Measurements from ENCODE around the gene ADGRG6.

Gene ADGRG6

GRCh38 chr6:142353690-142354089 lies 51.9 kb downstream of the ADGRG6 start:
- no peak for DNase-seq

- no peak for DNase-seq
These were observed 52.8 kb downstream of the ADGRG6 start for GRCh38 chr6:142354650-142355049.

GRCh38 chr6:142355520-142356174 lies 53.8 kb downstream of the ADGRG6 start:
- no peak for DNase-seq

GRCh38 chr6:142356201-142356883 lies 54.5 kb downstream of the ADGRG6 start:
- no peak for DNase-seq

- no peak for DNase-seq
These were observed 55.0 kb downstream of the ADGRG6 start for GRCh38 chr6:142356884-142357225.

GRCh38 chr6:142357879-142358278 lies 56.1 kb downstream of the ADGRG6 start:
- DNase-seq: no peak

GRCh38 chr6:142359271-142359960 lies 57.6 kb downstream of the ADGRG6 start:
- no peak for DNase-seq

GRCh38 chr6:142361345-142361744 lies 59.5 kb downstream of the ADGRG6 start:
- no peak for DNase-seq

- DNase-seq: no peak
These were observed 60.3 kb downstream of the ADGRG6 start for GRCh38 chr6:142361779-142362750.

GRCh38 chr6:142367061-142367460 lies 65.3 kb downstream of the ADGRG6 start:
- no peak for DNase-seq

- DNase-seq: no peak
These were observed 65.8 kb downstream of the ADGRG6 start for GRCh38 chr6:142367501-142368018.

- DNase-seq: no peak
These were observed 67.5 kb downstream of the ADGRG6 start for GRCh38 chr6:142369266-142369665.

- no peak for DNase-seq
These were observed 70.5 kb downstream of the ADGRG6 start for GRCh38 chr6:142372348-142372747.

GRCh38 chr6:142373268-142374090 lies 71.7 kb downstream of the ADGRG6 start:
- DNase-seq: no peak

- no peak for DNase-seq
These were observed 72.4 kb downstream of the ADGRG6 start for GRCh38 chr6:142374091-142374770.

- DNase-seq: no peak
These were observed 73.3 kb downstream of the ADGRG6 start for GRCh38 chr6:142374965-142375733.

- DNase-seq: no peak
These were observed 74.3 kb downstream of the ADGRG6 start for GRCh38 chr6:142376115-142376514.

- DNase-seq: no peak
These were observed 75.1 kb downstream of the ADGRG6 start for GRCh38 chr6:142376800-142377496.

GRCh38 chr6:142377497-142377848 lies 75.7 kb downstream of the ADGRG6 start:
- no peak for DNase-seq

All from NCI-H526 treated with DMSO at 0.1 percent for 48 hours (cell line).